Erythroblast (primary cell): ENCODE results near the gene SH2D5.

Source experiments
- GATA1 ChIP-seq: IDR thresholded peaks from 2 replicates; pipeline ENCODE4 v1.6.1; 2011; ENCODE audit warnings: low read depth, mild to moderate bottlenecking, control low read depth, low read length, moderate library complexity
- POLR2A ChIP-seq: IDR thresholded peaks from 2 replicates; pipeline ENCODE4 v1.6.1; 2011; ENCODE audit warnings: mild to moderate bottlenecking, low read length

- TF ChIP-seq POLR2A = no peak
- TF ChIP-seq GATA1 = no peak
These were observed 19.1 kb downstream of the SH2D5 start for GRCh38 chr1:20713440-20713839.
